HG03025 (cell line): ENCODE results near the gene P4HTM.
A peak's percentile ranks its signal among the peaks of the same experiment; 100 is the strongest.

Experiments
- ATAC-seq: cut with Tn5 transposase; IDR thresholded peaks from one replicate; pipeline ENCODE4 v1.9.1; 2021; ENCODE audit warnings: mild to moderate bottlenecking, moderate library complexity; ENCODE audit not compliant: unreplicated experiment, low FRiP score

P4HTM gene

DNA sequence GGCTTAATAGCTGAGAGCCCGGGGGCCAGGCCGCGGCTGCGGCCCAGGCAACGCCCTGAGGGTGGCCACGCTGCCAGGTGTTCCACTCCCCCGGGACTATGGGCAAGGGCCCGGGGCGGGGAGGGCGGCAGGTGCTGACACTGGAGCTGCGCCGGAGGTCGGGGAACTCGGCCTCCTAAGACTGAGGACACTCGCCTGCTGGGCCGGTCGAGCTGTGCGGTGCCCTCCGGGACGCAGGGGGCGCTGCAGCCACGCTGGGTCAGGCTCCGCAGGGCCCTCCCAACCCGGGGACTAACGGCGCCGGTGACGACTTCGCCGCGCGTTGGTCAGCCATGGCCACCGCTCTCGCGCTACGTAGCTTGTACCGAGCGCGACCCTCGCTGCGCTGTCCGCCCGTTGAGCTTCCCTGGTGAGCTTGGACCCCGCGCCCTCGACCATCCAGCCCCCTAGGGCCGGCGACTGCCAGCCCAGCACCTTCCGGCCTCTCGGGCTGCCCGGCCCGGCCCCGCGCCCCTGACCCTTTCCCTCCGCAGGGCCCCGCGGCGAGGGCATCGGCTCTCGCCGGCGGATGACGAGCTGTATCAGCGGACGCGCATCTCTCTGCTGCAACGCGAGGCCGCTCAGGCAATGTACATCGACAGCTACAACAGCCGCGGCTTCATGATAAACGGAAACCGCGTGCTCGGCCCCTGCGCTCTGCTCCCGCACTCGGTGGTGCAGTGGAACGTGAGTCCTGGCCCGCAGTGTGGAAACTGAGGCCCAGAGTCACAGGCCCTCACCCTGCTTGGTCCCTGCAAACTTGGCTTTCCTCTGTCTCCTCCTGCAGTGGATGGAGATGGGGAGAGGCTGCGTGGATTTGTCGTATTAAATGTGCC is 32.0 kb downstream of the P4HTM start, which contains the start of gene NDUFAF3:
Gene NDUFAF3, plus strand, starts transcription at position 309 of the 875 bp plus-strand sequence. Its CDS starts 24 bp downstream, at position 333.
- ATAC-seq = peak; percentile 42

DNA sequence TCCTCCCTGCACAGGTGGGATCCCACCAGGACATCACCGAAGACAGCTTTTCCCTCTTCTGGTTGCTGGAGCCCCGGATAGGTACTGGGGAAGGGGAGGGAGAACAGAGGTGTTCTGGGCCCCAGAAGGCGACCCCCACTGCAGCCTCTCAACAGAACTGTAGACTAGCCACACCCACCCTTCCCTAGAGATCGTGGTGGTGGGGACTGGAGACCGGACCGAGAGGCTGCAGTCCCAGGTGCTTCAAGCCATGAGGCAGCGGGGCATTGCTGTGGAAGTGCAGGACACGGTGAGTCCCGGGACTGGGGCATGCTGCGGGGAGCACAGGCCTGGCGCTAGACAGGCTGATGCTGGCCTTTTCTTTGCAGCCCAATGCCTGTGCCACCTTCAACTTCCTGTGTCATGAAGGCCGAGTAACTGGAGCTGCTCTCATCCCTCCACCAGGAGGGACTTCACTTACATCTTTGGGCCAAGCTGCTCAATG is 32.7 kb downstream of the P4HTM start:
- no peak for ATAC-seq

DNA sequence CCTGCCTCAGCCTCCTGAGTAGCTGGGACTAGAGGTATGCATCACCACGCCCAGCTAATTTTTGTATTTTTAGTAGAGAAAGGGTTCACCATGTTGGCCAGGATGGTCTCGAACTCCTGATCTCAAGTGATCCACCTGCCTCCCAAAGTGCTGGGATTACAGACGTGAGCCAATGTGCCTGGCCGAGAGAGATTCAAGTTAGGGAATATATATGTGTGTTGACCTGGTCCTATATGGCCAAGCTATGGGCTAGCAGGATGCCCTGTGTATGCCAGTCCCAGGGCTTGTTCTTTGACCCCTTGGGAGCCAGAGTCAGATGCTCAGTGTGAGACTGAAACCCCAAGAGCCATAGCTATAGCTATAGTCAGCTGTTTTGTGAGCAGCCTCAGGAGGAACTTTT is 33.7 kb downstream of the P4HTM start:
- no peak for ATAC-seq

DNA sequence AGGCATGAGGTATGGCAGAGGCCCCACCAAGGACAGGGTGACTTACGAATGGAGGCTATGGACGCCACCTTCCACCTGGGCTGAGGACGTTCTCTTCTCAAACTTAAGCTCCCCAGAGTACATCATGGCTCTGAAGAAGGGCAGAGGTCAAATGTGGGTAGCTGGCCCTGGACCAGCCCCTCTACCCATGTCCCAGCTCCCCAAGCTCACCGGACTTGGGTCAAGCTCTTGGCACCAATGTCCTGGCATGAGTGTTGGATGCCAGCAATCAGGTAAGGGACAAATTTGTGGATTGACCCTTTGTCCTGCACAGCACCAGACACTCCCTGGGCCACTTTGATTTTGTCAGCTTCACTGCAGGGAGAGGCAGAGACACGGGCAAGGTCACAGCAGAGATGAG is 34.4 kb downstream of the P4HTM start:
- ATAC-seq = no peak

DNA sequence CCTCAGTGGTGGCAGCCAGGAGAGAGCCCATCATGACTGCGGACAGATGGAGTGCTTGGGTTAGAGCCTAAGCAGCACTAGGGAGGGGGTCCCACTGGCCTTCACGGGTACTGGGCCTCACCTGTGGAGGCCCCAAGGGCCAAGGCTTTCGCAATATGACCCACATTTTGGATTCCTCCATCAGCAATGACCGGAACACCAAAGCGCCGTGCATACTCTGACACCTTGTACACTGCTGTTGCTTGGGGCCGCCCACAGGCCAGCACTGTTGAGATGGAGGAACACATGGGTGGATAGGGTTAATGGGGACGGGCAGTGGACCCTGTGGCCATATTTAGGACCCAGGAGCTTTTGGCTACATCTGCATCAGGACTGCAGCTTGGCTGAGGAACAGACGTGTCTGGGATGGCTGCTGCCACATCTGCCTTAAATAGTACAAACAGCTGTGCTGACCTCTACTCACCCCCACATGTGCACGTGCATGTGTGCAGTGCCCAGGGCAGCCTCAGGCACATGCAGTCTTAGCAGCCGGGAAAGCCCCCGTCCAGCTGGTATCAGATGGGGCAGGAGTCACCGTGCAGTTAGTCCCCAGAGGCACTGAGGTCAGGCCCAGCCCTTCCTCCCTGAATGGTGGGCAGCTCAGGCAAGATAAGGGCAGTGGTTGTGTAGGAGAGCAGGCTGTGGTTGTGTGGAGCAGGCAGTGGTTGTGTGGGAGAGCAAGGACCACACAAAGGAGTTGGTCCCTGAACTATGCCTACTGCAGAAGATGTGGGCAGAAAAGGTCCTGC is 35.2 kb downstream of the P4HTM start:
- ATAC-seq = no peak

DNA sequence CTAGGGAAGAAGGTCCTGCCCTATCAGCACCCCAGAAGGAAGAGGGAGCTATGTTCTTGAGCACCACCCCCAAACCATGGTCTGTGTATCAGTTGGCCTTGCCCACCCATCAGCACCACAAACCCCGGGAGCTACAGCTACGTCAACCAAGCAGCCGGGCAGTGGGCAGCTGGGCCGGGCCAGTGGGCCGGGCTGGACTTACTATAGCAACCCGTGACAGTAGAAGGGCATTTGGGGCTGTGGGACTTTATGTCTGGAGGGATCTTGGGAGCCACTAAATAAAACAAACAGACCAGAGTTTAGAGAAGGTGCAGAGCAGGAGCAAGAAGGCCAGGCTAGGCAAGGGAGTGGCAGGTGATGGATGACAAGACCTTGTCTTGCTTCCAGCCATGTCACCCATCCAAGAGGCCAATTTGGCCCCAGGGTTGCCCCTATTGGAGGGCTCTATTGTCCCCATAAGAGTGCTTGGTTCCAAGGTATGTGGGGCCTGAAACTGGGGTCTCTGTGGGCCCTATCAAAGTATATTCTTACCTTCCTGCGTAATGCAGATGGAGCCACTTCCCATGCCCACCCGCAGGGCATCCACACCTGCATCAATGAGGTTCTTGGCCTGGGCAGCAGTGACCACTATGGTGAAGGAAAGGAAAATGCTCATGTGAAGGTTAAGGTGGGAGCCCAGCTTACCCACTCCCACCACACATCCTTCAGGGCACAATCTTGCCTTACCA is 35.9 kb downstream of the P4HTM start:
- no peak for ATAC-seq

DNA sequence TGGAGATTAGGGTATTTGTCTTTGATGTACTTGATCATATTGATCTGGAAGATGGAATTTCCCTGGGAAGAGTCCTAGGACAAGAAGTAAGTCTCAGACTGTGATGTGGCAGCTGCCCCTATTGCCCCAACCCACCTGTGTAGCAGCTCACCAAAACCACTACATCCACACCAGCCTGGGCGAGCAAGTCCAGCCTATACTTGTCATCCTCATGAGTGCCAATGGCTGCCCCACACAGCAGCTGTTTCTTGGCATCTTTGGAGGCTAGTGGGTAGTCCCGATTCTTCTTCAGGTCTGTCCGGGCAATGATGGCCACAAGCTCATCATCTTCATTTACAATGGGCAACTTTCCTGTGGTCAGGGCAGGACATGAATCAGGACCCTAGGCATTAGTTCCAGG is 36.5 kb downstream of the P4HTM start:
- ATAC-seq = no peak

DNA sequence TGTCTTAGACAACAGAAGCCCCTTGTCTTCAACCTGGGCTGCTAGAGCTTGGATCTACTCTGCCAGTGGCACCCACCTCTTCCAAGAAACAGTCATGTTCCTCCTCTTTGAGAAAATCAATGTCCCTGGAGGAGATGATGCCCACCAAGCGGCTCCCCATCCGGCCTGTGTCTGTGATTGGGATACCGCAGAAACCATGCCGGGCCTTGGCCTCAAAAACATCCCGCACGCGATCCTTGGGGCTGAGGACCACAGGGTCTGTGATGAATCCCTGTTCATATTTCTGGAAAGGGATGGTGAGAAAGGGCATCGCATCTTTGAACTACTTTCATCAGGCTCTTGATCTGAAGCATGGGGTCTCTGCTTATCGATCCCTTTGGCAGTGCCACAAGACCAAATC is 37.6 kb downstream of the P4HTM start:
- no peak for ATAC-seq

DNA sequence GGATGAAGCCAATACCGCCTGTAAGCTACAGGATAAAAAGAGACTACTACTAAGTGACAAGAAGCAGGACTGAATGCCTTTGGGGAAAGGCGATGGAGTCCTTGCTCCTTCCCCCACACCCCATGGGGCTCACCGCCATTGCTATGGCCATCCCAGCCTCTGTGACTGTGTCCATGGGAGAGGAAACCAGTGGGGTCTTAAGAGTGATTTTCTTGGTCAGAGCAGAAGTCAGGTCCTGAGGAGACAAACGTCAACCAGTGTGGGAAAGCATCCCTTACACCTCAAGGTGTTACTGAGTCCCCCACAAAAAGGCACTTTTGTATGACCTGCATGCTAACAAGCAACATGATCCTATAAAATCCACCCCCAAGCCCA is 38.2 kb downstream of the P4HTM start:
- no peak for ATAC-seq

DNA sequence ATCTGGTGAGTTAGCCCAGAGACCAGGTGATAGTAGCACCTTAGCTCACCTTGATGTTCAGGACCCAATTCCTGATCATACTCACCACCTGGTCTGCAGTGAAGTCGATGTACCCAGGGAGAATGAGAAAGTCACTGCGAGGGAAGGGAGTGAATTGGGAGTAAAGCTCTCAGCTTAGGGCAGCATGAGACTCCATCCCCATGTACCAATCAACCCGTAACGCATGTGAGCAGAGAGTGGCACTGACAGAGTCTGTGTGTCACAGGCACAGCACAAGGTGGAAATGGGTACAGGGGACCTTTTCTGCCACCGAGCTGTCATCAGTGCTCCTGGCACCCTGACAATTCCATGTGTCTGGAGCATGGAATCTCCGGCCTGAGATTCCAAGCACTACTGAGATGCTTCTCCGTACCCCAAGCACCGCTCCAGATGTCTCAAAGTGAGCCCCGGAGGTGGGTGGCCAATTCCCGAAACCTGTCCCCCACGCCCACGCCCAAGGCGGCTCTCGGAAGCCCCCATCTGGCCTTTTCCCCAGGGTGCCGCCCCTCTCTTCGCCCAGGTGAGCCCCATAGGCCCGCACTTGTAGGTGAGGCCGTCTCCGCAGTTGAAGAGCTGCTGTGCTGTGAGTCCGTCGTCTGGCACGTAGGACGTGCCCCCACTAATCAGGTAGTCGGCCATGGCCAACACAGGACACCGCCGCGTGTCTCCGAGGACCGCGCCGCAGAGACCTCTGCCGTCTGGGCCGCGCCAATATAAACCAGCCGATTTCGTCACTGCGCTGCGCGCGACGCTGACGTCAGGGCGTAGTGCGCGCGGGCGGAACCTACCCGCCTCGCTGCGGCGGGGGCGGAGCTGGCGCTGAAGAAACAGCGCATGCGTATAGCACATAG is 38.9 kb downstream of the P4HTM start, which contains the start of gene IMPDH2:
Gene IMPDH2, minus strand, starts transcription at position 726 of the 890 bp plus-strand sequence. Its CDS starts 48 bp downstream, at position 678.
- peak; percentile 79 for ATAC-seq

DNA sequence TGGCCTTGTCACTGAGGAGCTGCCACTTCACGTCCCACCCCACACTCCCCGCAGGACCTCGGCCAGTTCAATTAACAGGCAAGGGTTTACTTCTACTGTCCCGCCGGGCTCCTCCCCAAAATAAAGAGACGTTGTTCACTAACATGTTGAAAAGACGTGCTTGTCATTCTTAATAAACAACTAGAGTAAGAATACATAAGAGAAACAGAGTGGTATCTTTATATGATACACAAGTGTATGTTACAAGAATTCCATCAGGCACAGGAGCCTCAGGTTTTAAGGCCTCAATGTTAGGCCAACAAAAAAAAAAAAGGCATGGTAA is 39.5 kb downstream of the P4HTM start:
- no peak for ATAC-seq

DNA sequence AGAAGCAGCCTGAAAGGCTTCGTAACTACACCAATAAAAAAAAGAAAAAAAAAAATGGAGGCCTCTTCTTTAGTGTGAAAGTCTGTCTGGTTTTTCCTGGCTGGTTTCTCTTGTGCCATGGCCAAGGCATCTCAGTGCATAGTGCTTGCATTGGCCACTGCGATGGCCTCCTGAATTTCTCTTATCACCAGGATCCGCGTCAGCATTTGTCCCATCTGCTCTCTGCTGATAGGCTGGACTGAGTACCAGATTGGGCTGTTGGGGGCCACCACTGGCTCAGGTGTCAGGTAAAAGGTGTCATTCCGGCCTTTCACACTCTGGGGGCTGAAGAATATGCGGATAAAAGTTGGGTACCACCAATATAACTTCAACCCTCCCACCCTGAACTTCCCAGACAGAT is 40.3 kb downstream of the P4HTM start:
- ATAC-seq = no peak

DNA sequence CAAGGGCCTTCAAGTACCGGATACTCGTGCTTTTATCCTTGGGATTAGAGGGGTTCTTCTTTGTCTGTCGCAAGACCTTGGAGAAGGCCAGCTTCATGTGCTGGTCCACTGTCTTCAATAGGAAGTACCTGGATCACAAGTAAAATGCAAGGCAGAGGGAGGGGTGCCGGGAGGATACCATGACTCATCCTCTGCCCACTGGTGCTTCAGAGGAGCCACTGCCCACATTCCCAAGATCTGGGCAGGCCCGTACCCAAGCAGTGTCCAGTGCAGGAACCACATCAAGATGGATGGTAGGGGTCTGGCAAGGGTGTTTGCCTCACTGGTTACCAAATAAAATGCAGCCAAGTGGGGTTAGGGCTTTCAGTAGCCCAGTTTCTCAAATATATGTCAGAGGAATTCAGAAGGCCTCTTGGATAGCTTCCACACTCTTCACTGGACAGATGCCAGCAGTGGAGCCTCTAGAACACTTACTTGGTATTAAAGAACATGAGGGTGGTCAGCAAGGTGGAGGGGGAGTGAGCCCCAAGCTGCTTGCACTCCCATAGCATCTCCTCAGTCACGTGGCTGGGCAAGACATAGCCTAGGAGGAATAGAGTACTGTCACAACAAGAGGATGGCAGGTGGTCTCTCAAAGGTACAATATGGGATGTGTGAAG is 42.7 kb downstream of the P4HTM start:
- no peak for ATAC-seq

DNA sequence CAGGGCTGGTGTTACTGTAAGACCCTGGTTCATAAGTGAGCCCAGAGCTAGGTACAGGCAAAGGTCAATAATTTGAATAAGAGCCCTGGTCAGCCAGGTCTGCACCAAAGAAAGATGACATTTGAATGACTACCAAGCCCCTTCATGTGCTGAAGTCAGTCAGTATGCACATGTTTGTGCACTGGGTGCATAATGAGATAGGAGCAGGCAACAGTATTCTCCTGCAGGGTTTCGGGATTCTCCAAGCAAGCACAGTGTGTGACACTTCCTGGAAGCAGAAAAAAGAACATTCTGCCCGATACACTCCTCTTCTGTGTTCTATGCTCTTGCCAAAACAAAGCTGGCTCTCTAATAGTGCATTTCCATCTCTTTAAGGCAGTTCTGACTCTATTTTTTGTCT is 44.6 kb downstream of the P4HTM start:
- no peak for ATAC-seq

DNA sequence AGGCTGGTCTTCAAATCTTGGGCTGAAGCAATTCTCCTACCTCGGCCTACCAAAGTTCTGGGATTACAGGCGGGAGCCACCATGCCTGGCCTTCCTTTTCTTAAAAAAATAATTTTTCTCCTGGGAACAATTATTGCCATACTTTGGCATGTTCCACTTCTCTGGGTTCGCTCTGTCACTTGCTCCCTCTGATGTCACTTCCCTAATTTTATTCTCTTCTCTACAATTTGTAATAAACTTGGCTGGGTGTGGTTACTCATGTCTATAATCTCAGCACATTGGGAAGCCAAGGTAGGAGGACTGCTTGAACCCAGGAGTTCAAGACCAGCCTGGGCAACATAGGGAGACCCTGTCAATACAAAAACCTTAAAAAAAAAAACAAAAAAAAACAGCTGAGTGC is 45.2 kb downstream of the P4HTM start:
- no peak for ATAC-seq

DNA sequence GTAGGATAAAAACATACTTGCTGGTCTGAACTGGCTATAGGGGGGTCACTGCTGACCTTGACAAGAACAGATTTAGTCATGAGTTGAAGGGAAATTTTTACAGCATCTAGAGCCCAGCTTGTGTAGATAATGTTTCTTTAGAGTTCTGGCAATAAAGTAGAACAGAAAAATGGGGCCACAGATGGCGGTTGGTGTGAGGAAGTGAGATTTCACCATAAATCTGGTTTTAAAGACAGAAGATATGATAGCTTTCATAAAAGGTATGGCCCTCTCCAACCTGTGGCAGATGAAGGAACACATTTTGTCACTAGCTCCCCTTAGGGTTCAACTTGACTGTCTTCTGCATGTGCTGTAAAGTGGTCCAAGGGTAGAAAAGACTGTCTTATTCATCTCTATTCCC is 63.5 kb downstream of the P4HTM start:
- no peak for ATAC-seq

DNA sequence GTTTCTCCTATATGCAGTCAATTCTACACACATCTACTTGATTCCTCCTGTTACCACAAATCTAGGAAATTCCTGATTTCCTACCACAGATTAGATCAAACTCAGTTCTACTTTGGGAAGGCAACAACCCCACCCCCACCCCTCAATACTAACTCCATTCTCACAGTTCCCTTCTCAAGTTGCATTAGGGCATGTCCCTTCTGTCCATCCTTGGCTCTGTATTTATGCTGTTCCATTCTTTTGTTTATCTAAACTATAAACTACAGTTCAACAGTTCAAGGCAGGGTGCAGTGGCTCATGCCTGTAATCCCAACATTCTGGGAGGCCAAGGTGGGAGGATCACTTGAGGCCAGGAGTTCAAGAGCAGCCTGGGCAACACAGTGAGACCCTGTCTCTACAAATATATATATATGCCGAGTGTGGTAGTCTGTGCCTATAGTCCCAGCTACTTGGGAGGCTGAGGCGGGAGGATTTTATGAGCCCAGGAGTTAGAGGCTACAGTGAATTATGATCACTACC is 64.4 kb downstream of the P4HTM start:
- no peak for ATAC-seq
